NCI-H187 treated with DMSO at 0.1 percent for 48 hours (cell line): ENCODE results near the gene NKAIN2.
"Not testable (repeated sequence)": the region's sequence is repeated elsewhere in the genome, so short reads cannot be mapped to it uniquely, and the experiment has no call there.

Source experiments
- DNase-seq: peaks from one replicate; lab custom pipeline; 2025; lab: John Stamatoyannopoulos, UW

Gene NKAIN2

GRCh38 chr6:123895346-123895745, 91.7 kb downstream of the NKAIN2 start:
- DNase-seq: no peak

GRCh38 chr6:123895806-123896205, 92.1 kb downstream of the NKAIN2 start:
- no peak for DNase-seq

DNA sequence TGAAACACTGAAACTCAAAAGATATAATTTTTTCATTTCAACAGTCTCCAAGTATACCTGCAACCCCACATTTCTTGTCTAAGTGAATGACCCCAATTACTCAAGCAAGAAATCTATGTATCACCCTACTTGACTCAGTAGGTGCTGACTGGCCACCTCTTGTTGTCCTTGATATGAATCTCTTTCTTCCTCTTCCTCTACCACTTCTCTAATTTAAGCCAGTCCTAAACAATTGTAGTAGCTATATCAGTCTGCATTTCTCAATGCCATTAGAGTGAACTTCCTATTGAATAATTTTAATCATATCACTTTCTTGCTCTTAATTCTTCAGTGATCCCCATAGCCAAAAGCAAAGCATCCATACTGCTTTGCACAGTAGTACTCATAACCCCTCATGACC, 93.2 kb downstream of the NKAIN2 start:
- DNase-seq: no peak

GRCh38 chr6:123897965-123898364, 94.3 kb downstream of the NKAIN2 start:
- DNase-seq: no peak

GRCh38 chr6:123898665-123899064, 95.0 kb downstream of the NKAIN2 start:
- DNase-seq: no peak

DNA sequence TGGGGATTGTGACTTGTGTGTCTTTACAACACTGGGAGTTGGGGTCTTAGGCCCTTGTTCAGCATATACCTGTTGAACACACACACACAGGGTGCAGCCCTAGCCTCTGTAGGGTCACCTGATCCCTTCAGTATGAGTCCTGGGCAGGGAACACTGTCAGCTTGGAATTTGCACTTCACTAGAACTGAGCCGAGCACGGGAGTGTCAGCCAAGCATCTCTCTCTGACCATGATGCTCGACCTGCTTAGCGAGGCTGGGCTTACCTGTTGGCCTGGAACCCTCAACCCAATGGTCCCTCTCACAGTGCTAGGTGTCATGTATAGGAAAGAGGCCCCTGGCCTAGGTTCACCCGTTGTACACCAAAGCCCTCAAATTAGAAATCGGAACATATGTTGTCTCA, 96.1 kb downstream of the NKAIN2 start:
- DNase-seq: no peak

GRCh38 chr6:123901436-123901835, 97.8 kb downstream of the NKAIN2 start:
- no peak for DNase-seq

DNA sequence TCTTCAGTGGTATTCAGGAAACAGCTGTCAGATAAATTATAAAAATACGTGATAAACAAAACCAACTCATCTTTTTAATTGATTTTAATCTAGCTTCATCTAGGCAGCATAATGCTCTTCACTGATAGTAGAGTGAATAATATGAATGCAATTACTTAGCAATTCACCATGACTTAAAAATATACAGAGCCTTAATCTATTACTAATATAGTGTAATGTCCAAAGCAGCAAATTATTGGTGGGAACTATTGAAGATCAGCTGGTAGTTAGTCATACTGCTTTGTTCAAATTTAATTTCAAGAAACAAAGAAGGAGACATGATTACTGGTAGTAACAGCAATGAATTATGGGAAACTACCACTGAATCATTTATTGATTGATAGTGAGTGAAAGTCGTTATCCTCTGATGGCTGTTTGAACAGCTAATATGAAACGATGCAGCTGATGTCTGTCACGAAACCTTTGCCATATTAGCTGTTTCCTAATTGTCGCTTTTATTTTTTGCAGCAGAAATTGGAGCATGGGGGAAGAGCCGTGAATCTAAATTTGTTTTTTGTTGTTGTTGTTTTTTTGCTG, 99.2 kb downstream of the NKAIN2 start:
- no peak for DNase-seq

DNA sequence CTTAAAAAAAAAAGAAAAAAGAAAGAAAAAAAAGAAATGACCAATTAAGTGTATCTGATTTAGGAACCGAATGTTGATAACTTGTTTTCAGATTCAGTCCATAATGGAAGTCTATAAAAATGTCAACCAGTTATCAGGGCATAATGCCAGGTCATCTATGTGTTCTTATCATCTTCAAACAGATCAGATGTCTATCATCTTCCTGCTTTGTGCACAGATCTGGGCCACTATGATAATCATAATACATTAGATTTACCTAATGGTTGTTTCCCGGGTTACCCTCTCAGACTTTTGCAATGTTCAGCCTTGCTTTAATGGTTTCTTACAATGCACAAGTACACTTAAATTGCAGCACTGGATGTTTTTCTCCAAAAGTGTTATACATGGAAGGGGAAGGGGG, 100.6 kb downstream of the NKAIN2 start:
- DNase-seq: no peak

- no peak for DNase-seq
Measured at GRCh38 chr6:123908797-123909196, 105.1 kb downstream of the NKAIN2 start.

DNA sequence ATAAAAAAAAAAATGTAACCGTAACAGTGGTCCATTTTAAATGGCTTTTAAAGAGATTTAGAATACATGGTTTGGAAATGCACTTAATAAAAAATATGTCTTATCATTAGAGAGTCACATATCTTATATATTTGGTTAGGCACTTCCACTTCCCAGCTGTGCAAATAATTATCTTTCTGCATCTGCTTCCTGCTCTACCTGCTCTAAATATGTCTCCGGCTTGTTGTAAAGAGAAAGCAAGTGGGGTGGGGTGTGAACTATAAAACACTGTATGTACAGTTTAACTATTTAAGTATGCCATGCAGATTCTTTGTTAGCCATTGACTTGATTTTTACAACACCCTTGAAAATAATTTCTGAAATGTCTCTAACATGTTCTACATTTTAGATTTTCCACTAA, 106.3 kb downstream of the NKAIN2 start:
- DNase-seq: no peak

- DNase-seq: no peak
Measured at GRCh38 chr6:123913863-123914262, 110.2 kb downstream of the NKAIN2 start.

DNA sequence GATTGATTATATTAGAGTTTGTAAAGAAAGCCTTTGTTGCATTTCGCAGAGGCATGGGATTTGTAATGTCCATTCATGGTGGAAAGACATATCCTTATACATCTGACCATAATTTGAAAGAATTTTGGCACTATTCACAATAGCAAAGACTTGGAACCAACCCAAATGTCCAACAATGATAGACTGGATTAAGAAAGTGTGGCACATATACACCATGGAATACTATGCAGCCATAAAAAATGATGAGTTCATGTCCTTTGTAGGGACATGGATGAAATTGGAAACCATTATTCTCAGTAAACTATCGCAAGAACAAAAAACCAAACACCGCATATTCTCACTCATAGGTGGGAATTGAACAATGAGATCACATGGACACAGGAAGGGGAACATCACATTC, 119.7 kb downstream of the NKAIN2 start:
- DNase-seq: not testable (repeated sequence)

GRCh38 chr6:123925350-123925749, 121.7 kb downstream of the NKAIN2 start:
- DNase-seq: no peak

DNA sequence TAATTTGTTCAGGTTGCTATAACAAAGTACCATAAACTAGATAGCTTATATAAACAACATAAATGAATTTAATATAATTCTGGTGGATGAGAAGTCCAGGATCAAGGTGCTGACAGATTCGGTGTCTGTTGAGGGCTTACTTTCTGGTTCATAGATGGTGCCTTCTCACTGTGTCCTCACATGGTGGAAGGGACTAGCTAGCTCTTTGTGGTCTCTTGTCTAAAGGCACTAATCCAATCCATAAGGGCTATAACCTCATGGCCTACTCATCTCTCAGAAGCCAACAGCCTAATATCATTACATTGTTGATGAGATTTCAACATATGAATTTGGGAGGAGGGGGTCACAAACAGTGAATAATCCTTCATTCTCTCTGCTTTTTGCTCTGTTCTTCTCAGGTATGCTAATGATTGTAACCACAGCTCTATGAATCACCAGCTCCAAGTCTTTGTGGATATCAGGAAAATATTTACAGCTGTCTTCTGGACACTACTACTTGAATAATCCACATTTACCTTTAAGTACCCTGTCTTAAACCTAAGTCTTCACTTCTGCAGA, 122.3 kb downstream of the NKAIN2 start:
- DNase-seq: no peak

GRCh38 chr6:123928529-123928928, 124.9 kb downstream of the NKAIN2 start:
- DNase-seq: no peak

- DNase-seq: no peak
Measured at GRCh38 chr6:123931928-123932327, 128.3 kb downstream of the NKAIN2 start.

DNA sequence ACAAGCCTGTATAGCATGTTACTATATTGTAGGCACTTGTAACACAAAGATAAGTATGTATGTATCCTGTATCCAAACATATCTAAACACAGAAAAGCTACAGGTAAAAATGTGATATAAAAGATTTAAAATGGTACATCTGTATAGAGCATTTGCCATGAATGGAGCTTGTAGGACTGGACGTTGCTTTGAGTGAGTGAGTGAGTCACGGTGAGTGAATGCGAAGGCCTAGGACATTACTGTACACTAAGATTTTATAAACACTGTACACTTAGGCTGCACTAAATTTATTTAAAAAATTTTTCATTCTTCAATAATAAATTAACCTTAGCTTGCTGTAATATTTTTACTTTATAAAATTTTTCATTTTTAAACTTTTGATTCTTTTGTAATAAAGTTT, 136.9 kb downstream of the NKAIN2 start:
- no peak for DNase-seq

DNA sequence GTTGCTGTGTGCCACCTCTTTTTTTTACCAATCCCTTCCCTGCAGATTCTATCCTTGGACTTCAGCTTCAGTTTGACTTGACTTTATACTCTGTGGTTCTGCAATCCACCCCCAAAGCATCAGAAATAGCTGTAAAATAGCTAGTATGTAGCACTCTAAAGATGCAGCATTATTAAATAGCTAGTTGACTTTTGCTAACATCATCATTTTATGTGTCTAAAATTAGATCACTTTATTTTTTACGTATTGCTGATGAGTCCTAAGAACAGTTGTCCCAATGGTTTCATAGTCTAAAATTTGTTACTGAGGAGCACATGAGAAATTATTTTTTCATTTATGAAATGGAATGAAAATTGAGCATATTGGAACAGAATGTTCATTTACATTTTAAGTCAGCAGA, 138.2 kb downstream of the NKAIN2 start:
- DNase-seq: no peak

GRCh38 chr6:123945386-123945785, 141.7 kb downstream of the NKAIN2 start:
- no peak for DNase-seq

DNA sequence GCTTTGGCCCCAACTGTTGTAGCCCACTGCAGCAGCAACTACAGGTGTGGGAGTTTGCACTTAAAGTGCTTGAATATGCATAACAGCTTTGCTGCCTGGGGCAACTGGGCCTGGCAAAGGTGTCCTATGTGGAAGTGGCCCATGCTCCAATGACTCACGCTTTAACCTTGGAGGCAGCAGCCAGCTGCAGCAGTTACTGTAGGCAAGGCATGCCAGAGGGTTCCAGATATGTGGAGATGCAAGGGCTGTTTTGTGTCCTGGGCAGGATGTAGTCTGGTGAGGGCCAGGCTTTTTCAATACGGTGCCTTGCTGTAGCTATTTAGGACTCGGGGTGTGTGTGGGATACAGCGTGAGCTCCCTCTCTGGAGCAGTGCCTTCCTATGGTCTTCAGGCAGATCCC, 150.3 kb downstream of the NKAIN2 start:
- no peak for DNase-seq

- DNase-seq: no peak
Measured at GRCh38 chr6:123956492-123957139, 153.0 kb downstream of the NKAIN2 start.

GRCh38 chr6:123962508-123962907, 158.8 kb downstream of the NKAIN2 start:
- peak; percentile 77 for DNase-seq

GRCh38 chr6:123965894-123966293, 162.2 kb downstream of the NKAIN2 start:
- DNase-seq: no peak
